ENCODE results near the gene STAT2.
A peak's percentile ranks its signal among the peaks of the same experiment; 100 is the strongest.
"Not testable (repeated sequence)": the region's sequence is repeated elsewhere in the genome, so short reads cannot be mapped to it uniquely, and the experiment has no call there.

The STAT2 gene

DNA sequence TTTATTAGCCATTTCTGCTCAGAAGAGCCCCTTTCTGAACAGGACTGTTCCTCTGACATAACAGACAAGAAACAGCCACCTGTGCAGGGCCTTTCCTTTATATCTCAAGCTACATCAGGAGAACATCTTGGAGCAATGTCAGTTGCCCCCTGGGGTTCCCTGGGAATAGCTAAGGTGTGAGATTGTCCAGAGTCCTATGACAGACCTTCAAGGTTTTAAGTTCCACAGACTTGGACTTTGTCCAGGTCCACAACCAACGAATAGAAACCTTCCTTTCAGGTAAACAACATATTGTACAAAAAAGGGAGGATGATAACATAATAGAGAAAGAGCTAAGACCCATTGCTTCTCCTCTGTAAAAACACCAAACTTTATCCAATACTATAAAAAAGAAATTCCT is 18.3 kb downstream of the STAT2 start:
- H3K27me3 Mint-ChIP-seq = no peaks in the 10 kb centered on the region
- DNase-seq = no peak
- no peak for ATAC-seq
- H3K36me3 Mint-ChIP-seq (ENCODE audit: low read depth) = peaks cover 25% of the 10 kb centered on the region
- peaks cover 38% of the 10 kb centered on the region for H3K4me1 Mint-ChIP-seq
- no peaks in the 10 kb centered on the region for H3K9me3 Mint-ChIP-seq
- no peak overlapping the region for H3K27ac Mint-ChIP-seq
- no peak overlapping the region for H3K4me3 Mint-ChIP-seq

GRCh38 chr12:56339158-56339422 is 20.8 kb downstream of the STAT2 start:
- Mint-ChIP-seq H3K4me3 (peak overlapping the region; percentile 90), H3K4me1 (peaks cover 47% of the 10 kb centered on the region), H3K36me3 (ENCODE audit: low read depth) (peaks cover 23% of the 10 kb centered on the region), H3K27ac (peak overlapping the region; percentile 97), H3K27me3 (no peaks in the 10 kb centered on the region), H3K9me3 (no peaks in the 10 kb centered on the region)
- no peak for ATAC-seq
- DNase-seq = no peak

- DNase-seq = peak; percentile 86
- H3K4me1 Mint-ChIP-seq = peaks cover 53% of the 10 kb centered on the region
These were observed 21.4 kb downstream of the STAT2 start, which contains the start of gene IL23A for GRCh38 chr12:56338308-56339157. Gene IL23A, plus strand, starts transcription at chr12:56338884. Its CDS starts 161 bp downstream, at chr12:56339045.

DNA sequence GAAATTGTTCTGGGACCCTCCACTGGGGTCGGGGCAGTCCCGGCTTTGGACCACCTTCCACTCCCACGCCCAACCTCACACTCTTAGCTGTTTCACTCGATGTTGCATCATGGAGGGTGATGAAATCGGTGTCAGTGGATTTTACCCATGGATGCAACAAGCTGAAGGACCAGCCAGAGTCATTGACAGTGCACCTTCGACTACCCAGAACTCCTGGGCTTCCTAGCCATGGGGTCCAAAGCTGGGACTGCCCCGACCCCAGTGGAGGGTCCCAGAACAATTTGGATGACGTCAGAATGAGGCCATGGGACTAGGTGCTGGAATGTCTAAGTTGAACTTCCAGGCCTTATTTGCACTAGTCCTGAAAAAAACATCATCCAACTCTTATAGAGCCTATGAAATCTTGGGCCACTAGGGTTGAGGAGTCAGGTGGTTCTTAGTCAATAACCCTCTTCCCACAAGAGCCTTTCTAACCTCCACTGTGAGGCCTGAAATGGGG is 22.1 kb downstream of the STAT2 start:
- DNase-seq (peak; percentile 31), ATAC-seq (no peak)
- H3K36me3 Mint-ChIP-seq (ENCODE audit: low read depth) = peaks cover 24% of the 10 kb centered on the region
- peaks cover 60% of the 10 kb centered on the region for H3K4me1 Mint-ChIP-seq
- peak overlapping the region; percentile 90 for H3K4me3 Mint-ChIP-seq
- no peaks in the 10 kb centered on the region for H3K9me3 Mint-ChIP-seq
- peaks cover 2% of the 10 kb centered on the region for H3K27me3 Mint-ChIP-seq
- H3K27ac Mint-ChIP-seq = peak overlapping the region; percentile 97

More at GRCh38 chr12:56338308-56339157, 21.4 kb downstream of the STAT2 start, which contains the start of gene IL23A:
- ATAC-seq = peak; percentile 88
- Mint-ChIP-seq H3K4me3 (peak within 1 kb of the TSS; percentile 90), H3K9me3 (no peaks in the 10 kb centered on the region), H3K27me3 (peaks cover 2% of the 10 kb centered on the region), H3K36me3 (ENCODE audit: low read depth) (peaks cover 27% of the 10 kb centered on the region), H3K27ac (peak within 1 kb of the TSS; percentile 97)

GRCh38 chr12:56336361-56337167 is 23.3 kb downstream of the STAT2 start:
- no peak for ATAC-seq
- peak overlapping the region; percentile 70 for H3K27ac Mint-ChIP-seq
- peaks cover 2% of the 10 kb centered on the region for H3K27me3 Mint-ChIP-seq
- no peak for DNase-seq
- no peak overlapping the region for H3K4me3 Mint-ChIP-seq
- H3K4me1 Mint-ChIP-seq = peaks cover 67% of the 10 kb centered on the region
- no peaks in the 10 kb centered on the region for H3K9me3 Mint-ChIP-seq
- H3K36me3 Mint-ChIP-seq (ENCODE audit: low read depth) = peaks cover 26% of the 10 kb centered on the region

GRCh38 chr12:56335527-56335926 is 24.4 kb downstream of the STAT2 start:
- not testable (repeated sequence) for H3K27me3 Mint-ChIP-seq, H3K4me3 Mint-ChIP-seq, DNase-seq, H3K9me3 Mint-ChIP-seq, ATAC-seq, H3K27ac Mint-ChIP-seq
- Mint-ChIP-seq H3K4me1 (peaks cover 66% of the 10 kb centered on the region), H3K36me3 (ENCODE audit: low read depth) (peaks cover 26% of the 10 kb centered on the region)

- Mint-ChIP-seq H3K27ac (peak overlapping the region; percentile 100), H3K9me3 (no peaks in the 10 kb centered on the region), H3K27me3 (peaks cover 2% of the 10 kb centered on the region), H3K4me1 (peaks cover 57% of the 10 kb centered on the region), H3K36me3 (ENCODE audit: low read depth) (peaks cover 18% of the 10 kb centered on the region), H3K4me3 (peak overlapping the region; percentile 96)
- DNase-seq = no peak
- no peak for ATAC-seq
These were observed 25.5 kb downstream of the STAT2 start for GRCh38 chr12:56334490-56334793.

GRCh38 chr12:56333679-56334489 is 26.0 kb downstream of the STAT2 start, which contains the start of gene PAN2:
Gene PAN2, minus strand, starts transcription at chr12:56334000. Its CDS starts 906 bp downstream, at chr12:56333094.
- Mint-ChIP-seq H3K4me3 (peak within 1 kb of the TSS; percentile 96), H3K4me1 (peaks cover 51% of the 10 kb centered on the region), H3K9me3 (no peaks in the 10 kb centered on the region), H3K27me3 (peaks cover 2% of the 10 kb centered on the region), H3K36me3 (ENCODE audit: low read depth) (peaks cover 12% of the 10 kb centered on the region), H3K27ac (peak within 1 kb of the TSS; percentile 100)
- DNase-seq = peak; percentile 92
- ATAC-seq = peak; percentile 85

DNA sequence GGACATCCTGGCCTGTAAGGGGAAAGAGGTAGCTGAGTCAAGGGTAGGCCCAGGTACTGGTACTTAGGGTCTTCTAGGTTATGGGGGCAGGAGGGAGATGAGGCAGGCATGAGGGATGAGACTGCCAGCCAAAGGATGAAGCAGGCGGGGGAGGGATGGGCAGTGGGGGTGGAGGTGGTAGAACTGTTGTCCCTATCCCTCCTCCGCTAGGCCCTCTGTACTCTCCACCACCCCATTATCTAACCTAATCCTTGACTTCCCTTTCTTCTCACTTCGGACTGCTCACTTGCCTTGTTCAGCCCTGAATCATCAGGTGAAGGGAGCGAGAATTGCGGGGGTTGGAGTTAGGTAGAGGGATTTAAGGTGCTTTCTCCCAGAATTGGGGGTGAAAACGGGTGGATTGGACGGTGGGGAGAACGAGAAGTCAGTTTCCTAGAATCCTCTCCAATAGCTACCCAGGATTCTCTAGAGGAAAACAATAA is 26.7 kb downstream of the STAT2 start:
- peaks cover 9% of the 10 kb centered on the region for H3K36me3 Mint-ChIP-seq (ENCODE audit: low read depth)
- H3K4me3 Mint-ChIP-seq = peak overlapping the region; percentile 96
- ATAC-seq (peak; percentile 8), DNase-seq (no peak)
- peaks cover 2% of the 10 kb centered on the region for H3K27me3 Mint-ChIP-seq
- peak overlapping the region; percentile 100 for H3K27ac Mint-ChIP-seq
- peaks cover 46% of the 10 kb centered on the region for H3K4me1 Mint-ChIP-seq
- H3K9me3 Mint-ChIP-seq = no peaks in the 10 kb centered on the region

DNA sequence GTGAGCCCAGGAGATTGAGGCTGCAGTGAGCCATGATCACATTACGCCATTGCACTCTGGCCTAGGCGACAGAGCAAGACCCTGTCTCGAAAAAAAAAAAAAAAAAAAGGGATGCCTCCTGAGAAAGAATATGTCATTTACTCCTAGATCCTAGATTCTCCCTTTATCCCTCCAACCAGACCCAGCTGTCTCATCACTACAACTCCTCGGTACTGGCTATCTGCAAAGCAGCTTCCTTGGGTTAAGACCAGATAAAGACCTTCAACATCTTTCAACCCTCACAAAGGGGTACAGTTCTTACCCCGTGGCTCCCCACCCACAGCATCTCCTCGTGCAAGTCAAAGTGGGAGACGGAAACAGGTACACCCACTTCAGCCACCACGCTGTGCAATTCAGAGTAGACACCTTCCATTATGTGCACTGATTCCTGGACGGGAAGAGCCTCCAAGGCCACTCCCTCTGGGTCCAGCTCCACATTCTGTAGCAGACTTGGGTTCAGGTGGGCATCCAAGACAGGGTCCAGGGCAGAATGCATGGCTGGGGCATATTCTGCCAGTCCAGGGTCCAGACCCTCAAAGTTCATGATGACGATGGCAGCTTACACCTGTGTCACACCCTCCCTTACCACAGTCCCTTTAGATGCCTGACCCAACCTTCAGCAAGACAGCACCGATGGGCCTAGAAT is 27.3 kb downstream of the STAT2 start:
- Mint-ChIP-seq H3K36me3 (ENCODE audit: low read depth) (peaks cover 9% of the 10 kb centered on the region), H3K27ac (peak overlapping the region; percentile 100), H3K9me3 (no peaks in the 10 kb centered on the region), H3K4me3 (peak overlapping the region; percentile 96), H3K4me1 (peaks cover 40% of the 10 kb centered on the region), H3K27me3 (peaks cover 2% of the 10 kb centered on the region)
- DNase-seq = no peak
- ATAC-seq = no peak

- DNase-seq (no peak), ATAC-seq (no peak)
- no peak overlapping the region for H3K4me3 Mint-ChIP-seq
- H3K4me1 Mint-ChIP-seq = peaks cover 27% of the 10 kb centered on the region
- H3K27me3 Mint-ChIP-seq = peaks cover 2% of the 10 kb centered on the region
- no peaks in the 10 kb centered on the region for H3K9me3 Mint-ChIP-seq
- H3K27ac Mint-ChIP-seq = no peak overlapping the region
- peaks cover 13% of the 10 kb centered on the region for H3K36me3 Mint-ChIP-seq (ENCODE audit: low read depth)
These were observed 28.9 kb downstream of the STAT2 start for GRCh38 chr12:56330936-56331490.

- DNase-seq = no peak
- no peaks in the 10 kb centered on the region for H3K9me3 Mint-ChIP-seq
- H3K4me1 Mint-ChIP-seq = no peaks in the 10 kb centered on the region
- no peaks in the 10 kb centered on the region for H3K27me3 Mint-ChIP-seq
- ATAC-seq = no peak
- no peak overlapping the region for H3K27ac Mint-ChIP-seq
- H3K36me3 Mint-ChIP-seq (ENCODE audit: low read depth) = peaks cover 5% of the 10 kb centered on the region
- H3K4me3 Mint-ChIP-seq = no peak overlapping the region
These were observed 33.4 kb downstream of the STAT2 start for GRCh38 chr12:56326533-56326932.

GRCh38 chr12:56326126-56326525 is 33.8 kb downstream of the STAT2 start:
- peaks cover 5% of the 10 kb centered on the region for H3K36me3 Mint-ChIP-seq (ENCODE audit: low read depth)
- no peaks in the 10 kb centered on the region for H3K27me3 Mint-ChIP-seq
- no peak overlapping the region for H3K4me3 Mint-ChIP-seq
- ATAC-seq (no peak), DNase-seq (no peak)
- no peaks in the 10 kb centered on the region for H3K9me3 Mint-ChIP-seq
- H3K27ac Mint-ChIP-seq = no peak overlapping the region
- peaks cover 2% of the 10 kb centered on the region for H3K4me1 Mint-ChIP-seq

Data from activated naive CD8-positive, alpha-beta T cell treated with anti-CD3 and anti-CD28 coated beads, Interleukin-2, amount 50 U/mL, for 24 hours (primary cell).